ENCODE data around the gene NUDT1. TPM values are rescaled to one million over a fixed set of nuclear protein-coding genes. Genes with fewer than 3 reads are reported as not detected.

NUDT1 gene
- total and polyA plus RNA-seq, 2 experiments from 2014 or later, result 54.5 to 163 TPM

DNA sequence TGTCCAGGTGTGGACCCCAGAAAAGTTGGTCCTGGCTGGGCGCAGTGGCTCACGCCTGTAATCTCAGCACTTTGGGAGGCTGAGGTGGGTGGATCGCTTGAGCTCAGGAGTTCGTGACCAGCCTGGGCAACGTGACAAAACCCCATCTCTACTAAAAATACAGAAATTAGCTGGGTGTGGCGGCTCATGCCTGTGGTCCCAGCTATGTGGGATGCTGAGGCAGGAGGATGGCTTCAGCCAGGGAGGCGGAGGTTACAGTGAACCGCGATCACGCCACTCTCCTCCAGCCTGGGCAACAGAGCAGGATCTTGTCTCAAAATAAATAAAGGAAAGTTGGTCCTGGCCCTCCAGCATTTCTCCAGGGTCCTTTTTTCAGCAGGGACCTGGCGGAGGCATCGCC, 1.4 kb downstream of the NUDT1 start:
- Mint-ChIP-seq H3K4me3 (peak overlapping the region; percentile 90), H3K27ac (peak overlapping the region; percentile 27; the same call in 1 of the 2 replicates), H3K36me3 (ENCODE audit: low read depth) (peaks cover 16% of the 10 kb centered on the region), H3K9me3 (no peaks in the 10 kb centered on the region), H3K4me1 (peaks cover 9% of the 10 kb centered on the region), H3K27me3 (ENCODE audit: insufficient read depth, low read depth, poor library complexity) (peaks cover 11% of the 10 kb centered on the region)
- Histone ChIP-seq H3K9me2 (ENCODE audit: insufficient read depth) (no peaks in the 10 kb centered on the region), H3K79me2 (replicated peaks; ENCODE audit: insufficient read depth) (peaks cover 32% of the 10 kb centered on the region), H3K4me3 (peak overlapping the region; percentile 94), H3K4me2 (peak overlapping the region; percentile 89), H3K27me3 (ENCODE audit: insufficient read depth) (no peaks in the 10 kb centered on the region), H3K27ac (ENCODE audit: low read depth) (no peak overlapping the region), H3K4me1 (ENCODE audit: insufficient read depth) (peaks cover 16% of the 10 kb centered on the region), H3F3A (replicated peaks; ENCODE audit: low read depth) (no peaks in the 10 kb centered on the region), H2AFZ (no peak overlapping the region), H3K36me3 (ENCODE audit: insufficient read depth) (peaks cover 2% of the 10 kb centered on the region; the same call in 1 of the 2 replicates), H4K20me1 (replicated peaks; ENCODE audit: insufficient read depth) (no peaks in the 10 kb centered on the region; the same call in 1 of the 2 replicates)
- DNase-seq (ENCODE audit: low spot score) (no peak), ATAC-seq (no peak)
- TF ChIP-seq EZH2 (IDR thresholded peaks at IDR 0.05; ENCODE audit: low read depth, unreplicated experiment) (no peak), ZNF114 (CRISPR knock-in tag; IDR thresholded peaks at IDR 0.05) (no peak), CTCF (conservative IDR thresholded peaks at IDR 0.05; ENCODE audit: low read depth in 2 of 2) (no peak)

DNA sequence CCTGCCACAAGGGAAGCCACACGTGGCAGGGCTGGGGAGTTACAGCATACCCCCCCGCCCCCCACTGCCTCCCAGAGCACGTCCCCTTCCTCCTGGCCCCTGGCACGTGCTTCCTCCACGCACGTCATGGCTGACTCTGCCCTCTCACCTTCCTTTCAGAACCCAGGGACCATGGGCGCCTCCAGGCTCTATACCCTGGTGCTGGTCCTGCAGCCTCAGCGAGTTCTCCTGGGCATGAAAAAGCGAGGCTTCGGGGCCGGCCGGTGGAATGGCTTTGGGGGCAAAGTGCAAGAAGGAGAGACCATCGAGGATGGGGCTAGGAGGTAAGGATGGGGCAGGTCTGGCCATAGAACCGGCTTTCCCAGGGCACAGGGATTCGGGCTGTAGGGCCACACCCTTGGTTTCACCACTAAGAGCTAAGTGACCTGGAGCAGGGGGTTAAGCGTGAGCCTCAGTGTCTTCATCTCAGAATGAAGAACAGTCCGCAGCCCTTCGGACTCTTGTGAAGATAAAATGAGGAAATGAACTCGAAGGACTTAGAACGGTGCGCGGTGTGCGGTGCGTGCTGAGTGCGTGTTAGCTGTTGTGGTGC, 2.5 kb downstream of the NUDT1 start:
- Histone ChIP-seq H3K4me2 (no peak overlapping the region), H3K36me3 (ENCODE audit: insufficient read depth) (no peaks in the 10 kb centered on the region), H3F3A (replicated peaks; ENCODE audit: low read depth) (no peaks in the 10 kb centered on the region), H3K4me3 (no peak overlapping the region), H3K4me1 (ENCODE audit: insufficient read depth) (peaks cover 16% of the 10 kb centered on the region), H3K79me2 (replicated peaks; ENCODE audit: insufficient read depth) (peaks cover 31% of the 10 kb centered on the region), H3K27ac (ENCODE audit: low read depth) (no peak overlapping the region), H3K9me2 (ENCODE audit: insufficient read depth) (no peaks in the 10 kb centered on the region), H2AFZ (no peak overlapping the region), H3K27me3 (ENCODE audit: insufficient read depth) (no peaks in the 10 kb centered on the region), H4K20me1 (replicated peaks; ENCODE audit: insufficient read depth) (no peaks in the 10 kb centered on the region; the same call in 1 of the 2 replicates)
- TF ChIP-seq CTCF (conservative IDR thresholded peaks at IDR 0.05; ENCODE audit: low read depth in 2 of 2) (no peak), JUNB (IDR thresholded peaks at IDR 0.05; ENCODE audit: unreplicated experiment) (no peak), REST (IDR thresholded peaks at IDR 0.05; ENCODE audit: unreplicated experiment) (no peak)
- TF ChIP-seq, protein P1, sequence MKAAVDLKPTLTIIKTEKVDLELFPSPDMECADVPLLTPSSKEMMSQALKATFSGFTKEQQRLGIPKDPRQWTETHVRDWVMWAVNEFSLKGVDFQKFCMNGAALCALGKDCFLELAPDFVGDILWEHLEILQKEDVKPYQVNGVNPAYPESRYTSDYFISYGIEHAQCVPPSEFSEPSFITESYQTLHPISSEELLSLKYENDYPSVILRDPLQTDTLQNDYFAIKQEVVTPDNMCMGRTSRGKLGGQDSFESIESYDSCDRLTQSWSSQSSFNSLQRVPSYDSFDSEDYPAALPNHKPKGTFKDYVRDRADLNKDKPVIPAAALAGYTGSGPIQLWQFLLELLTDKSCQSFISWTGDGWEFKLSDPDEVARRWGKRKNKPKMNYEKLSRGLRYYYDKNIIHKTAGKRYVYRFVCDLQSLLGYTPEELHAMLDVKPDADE (IDR thresholded peaks at IDR 0.05), result no peak
- ATAC-seq (no peak), DNase-seq (ENCODE audit: low spot score) (no peak)
- peaks cover 9% of the 10 kb centered on the region for H3K4me1 Mint-ChIP-seq
- H3K4me3 Mint-ChIP-seq, result no peak overlapping the region
- H3K27me3 Mint-ChIP-seq (ENCODE audit: insufficient read depth, low read depth, poor library complexity), result peaks cover 17% of the 10 kb centered on the region
- peaks cover 14% of the 10 kb centered on the region for H3K36me3 Mint-ChIP-seq (ENCODE audit: low read depth)
- H3K9me3 Mint-ChIP-seq, result no peaks in the 10 kb centered on the region
- H3K27ac Mint-ChIP-seq, result no peak overlapping the region

All from GM23338 (cell line).